HG03097 (cell line): ENCODE measurements around the gene FRY.
"Not testable (repeated sequence)": the region's sequence is repeated elsewhere in the genome, so short reads cannot be mapped to it uniquely, and the experiment has no call there.

Experiments used
- ATAC-seq: cut with Tn5 transposase; IDR thresholded peaks from one replicate; pipeline ENCODE4 v1.9.1; 2021; ENCODE audit not compliant: unreplicated experiment, low FRiP score

Gene FRY

DNA sequence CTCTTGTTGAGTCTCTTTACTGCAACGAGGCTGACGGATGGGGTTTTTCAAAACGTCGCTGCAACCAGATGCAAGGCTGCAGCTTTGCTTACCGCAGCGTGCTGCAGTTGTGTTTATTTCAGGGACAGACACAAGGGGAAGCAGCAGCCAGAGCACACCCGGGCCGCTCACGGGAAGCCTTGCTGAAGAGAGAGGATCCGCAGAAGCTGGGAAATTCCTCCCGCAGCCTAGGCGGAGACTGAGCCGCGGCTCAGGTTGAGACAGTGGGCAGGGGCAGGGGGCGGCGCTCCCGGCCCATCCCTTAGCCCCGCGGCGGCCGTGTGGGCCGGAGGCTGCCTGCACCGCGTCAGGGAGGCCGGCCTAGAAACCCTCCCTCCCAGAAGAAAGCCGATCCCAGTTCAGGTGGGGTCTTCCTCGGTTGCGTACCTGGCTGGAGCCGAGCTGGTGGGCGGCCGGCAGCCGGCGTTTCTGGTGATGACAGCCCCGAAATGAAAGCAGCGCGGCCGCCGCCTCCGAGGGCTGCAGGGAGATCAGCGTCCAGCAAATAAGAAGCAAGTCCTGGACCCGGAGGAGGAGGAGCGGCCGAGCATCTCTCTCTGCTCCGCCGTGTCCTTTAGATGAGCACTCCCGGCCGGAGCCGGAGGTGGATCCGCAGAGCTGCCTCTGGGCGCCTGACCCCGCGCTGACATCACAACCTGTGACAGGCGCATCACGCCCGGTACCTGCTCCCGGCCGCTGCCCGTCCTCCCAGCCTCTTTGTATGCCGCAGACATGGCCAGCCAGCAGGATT, at the start of gene FRY:
FRY (plus strand) TSS at position 750 of the 790 bp plus-strand sequence; CDS start at position 772, 22 bp downstream.
- ATAC-seq = peak; percentile 66

DNA sequence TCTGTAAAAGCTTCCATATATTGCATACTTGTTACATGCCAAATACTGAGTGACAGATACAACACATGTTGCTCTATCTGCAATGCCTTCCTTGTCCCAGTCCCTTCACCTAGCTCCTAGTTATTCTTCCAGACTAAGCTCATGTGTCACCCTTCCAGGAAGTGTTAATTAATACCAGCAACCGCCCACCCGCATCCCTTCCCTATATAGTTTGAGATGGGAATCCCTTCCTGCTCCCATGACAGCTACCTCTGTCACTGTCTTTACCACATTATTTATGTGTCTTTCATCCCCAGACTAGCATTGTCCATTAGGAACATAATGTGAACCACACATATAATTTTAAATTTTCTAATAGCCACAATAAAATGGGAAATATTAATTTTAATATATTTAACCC, 49.5 kb upstream of the FRY start:
- no peak for ATAC-seq

DNA sequence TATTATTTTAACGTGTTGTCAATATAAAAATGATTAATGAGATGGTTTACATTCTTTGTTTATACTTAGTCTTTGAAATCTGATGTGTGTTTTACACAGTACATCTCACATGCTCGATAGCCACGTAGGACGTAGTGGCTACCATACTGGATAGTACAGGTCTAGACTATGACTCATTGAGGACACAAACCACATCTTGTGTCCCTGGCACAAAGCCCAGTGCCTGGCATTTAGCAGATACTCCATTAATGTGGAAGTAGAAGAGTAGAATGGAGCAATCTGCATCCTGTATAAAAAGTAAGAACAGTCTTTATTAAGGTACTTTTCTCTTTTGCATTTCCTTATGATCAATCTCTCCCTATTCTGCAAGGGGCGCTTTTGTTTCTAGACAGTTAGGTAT, 49.0 kb upstream of the FRY start:
- no peak for ATAC-seq

DNA sequence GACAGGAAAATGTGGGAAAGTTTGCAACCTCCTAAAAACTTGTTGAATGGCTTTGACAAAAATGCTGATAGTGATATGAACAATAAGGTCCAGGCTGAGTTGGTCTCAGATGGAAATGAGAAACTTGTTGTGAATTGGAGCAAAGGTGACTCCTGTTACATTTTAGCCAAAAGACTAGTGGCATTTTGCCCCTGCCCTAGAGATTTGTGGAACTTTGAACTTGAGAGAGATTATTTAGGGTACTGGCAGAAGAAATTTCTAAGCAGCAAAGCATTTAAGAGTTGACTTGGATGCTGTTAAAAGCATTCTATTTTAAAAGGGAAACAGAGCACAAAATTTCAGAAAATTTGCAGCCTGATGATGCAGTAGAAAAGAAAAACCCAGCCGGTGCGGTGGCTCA, 47.9 kb upstream of the FRY start:
- not testable (repeated sequence) for ATAC-seq

DNA sequence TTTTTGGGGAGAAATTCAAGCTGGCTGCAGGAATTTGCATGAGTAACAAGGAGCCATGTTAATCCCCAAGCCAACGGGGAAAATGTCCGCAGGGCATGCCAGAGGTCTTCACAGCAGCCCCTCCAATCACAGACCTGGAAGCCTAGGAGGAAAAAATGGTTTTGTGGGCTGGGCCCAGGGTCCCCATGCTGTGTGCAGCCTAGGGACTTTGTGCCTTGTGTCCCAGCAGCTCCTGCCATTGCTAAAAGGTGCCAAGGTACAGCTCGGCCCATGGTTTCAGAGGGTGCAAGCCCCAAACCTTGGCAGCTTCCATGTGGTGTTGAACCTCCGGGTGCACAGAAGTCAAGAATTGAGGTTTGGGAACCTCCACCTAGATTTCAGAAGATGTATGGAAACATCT, 47.2 kb upstream of the FRY start:
- not testable (repeated sequence) for ATAC-seq

DNA sequence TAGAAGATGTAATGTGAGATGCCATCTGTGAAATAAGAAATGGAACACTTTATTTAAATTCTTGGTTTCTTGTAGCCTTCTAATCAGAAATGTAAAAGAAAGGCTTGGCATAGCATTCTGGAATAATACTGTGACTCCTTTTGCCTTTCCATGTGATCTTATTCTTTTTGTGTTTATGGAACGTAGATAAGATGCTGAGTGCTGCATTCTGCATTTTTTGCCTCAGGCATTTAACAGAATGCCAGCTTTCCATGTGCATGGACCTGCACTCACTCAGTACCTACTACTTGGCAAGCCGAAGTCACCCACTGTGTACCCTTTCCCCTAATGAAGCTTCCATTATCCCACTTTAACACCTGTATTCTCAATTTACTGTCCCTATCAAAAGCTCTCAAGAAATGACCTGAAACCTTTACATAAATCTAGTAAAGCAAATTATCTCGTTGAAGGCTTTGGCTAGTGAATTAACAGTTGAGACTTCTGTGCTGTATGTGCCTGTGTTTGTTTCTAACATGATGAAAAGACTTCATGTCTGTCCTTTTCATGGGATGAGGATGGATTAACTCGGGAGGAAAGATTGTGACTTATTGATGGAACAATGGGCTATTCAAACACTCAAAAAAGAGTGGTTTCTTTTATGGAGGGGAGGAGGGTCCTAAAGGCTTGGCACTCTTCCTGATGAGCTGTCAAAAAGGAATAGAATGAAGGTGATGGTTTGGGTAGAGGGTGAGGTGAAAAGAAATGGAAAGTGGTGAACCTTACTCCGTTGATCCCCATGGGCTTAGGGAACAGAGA, 44.7 kb upstream of the FRY start:
- no peak for ATAC-seq

DNA sequence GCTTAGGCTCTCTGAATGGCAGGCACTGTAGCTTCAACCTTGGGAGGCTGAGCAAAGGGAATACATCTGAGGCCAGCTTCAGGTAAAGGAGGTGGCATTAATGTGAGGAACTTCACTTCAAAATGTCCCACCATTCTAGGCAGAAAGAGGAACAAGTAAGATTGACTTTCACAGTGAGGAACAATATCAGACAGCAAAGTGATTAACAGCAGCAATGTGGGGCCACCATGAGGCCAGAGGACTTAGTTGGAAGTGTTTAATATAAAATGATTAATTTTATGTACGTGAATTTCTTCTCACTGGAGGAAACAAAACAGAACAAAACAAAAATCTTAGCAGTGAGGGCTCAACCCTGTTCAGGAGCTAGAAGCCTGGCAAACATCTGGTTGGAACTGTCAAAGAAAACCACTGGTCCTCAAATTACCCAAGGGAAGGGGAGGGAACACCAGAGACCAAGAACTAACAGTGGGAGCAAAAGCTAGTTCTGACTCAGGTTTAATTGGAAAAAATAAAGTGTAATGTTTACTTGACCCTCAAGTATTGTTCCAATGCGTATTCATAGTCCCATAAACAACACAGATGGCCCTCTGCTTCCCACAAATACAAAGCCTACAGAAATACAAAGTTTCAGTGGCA, 43.9 kb upstream of the FRY start:
- no peak for ATAC-seq

DNA sequence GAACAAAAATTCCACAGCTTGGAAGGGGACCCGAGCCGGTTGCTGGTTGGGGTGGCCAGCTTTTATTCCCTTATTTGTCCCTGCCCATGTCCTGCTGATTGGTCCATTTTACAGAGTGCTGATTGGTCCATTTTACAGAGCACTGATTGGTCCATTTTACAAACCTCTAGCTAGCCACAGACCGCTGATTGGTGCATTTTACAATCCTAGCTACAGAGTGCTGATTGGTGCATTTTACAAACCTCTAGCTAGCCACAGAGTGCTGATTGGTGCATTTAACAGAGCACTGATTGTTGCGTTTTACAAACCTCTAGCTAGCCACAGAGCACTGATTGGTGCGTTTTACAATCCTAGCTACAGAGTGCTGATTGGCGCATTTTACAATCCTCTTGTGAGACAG, 37.2 kb upstream of the FRY start:
- not testable (repeated sequence) for ATAC-seq

DNA sequence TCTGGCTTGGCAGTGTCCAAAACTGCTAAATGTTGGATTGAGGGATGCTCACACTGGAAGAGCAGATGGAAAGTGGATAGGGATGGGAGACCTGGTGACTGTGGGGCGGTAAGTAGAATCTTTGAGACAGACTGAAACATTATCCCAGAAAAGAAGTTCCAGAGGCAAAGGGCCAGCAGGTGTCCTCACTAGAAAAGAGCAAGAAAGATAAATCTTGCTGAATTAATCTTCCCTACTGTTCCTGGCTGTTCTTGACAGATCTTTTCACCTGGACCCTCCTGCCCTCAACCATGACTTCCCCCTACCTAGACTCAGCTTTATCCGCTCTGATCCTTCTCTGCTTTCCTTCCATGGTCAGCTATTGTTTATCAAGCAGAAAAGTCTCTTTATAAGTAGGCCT, 35.0 kb upstream of the FRY start:
- ATAC-seq = no peak

DNA sequence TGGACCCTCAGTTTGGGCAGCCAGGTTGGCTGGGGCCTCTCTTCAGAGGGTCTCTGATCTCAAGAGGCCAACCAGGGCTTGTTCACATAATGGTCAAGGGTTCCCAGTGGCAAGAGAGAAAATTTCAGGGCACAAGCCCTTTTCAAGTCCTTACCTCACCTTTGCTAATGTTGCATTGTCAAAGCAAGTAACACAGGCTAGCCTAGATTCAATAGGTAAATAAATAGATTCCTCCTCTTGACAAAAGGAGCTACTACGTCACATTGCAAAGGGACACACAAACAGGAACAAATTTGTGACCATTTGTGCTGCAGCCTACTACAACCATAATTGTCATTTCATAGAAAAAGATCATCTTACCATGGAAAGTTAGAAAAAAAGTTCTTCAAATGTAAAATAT, 33.9 kb upstream of the FRY start:
- ATAC-seq = no peak

DNA sequence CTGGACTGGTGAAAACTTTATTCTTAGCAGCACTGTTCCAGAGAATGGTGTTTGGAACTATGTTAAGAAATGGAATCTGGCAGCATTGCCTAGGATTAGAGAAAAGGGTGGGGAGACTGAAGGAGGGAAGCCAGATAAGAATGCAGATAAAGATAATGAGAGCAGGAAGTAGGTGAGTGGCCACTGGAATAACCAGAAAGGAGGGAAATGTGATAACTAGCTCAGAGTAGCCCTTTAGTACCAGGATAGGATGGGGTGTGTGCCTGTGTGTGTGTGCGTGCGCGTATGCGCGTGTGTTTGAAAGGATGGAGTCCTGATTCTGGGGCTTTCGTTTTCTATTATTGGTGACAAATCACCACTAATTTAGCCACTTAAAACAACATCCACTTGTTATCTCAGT, 33.4 kb upstream of the FRY start:
- ATAC-seq = no peak

DNA sequence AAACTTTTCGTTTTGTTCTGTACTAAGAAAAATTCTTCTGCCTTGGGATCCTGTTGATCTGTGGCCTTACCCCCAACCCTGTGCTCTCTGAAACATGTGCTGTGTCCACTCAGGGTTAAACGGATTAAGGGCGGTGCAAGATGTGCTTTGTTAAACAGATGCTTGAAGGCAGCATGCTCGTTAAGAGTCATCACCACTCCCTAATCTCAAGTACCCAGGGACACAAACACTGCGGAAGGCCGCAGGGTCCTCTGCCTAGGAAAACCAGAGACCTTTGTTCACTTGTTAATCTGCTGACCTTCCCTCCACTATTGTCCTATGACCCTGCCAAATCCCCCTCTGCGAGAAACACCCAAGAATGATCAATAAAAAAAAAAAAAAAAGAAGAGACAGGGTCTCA, 30.8 kb upstream of the FRY start:
- ATAC-seq = not testable (repeated sequence)

DNA sequence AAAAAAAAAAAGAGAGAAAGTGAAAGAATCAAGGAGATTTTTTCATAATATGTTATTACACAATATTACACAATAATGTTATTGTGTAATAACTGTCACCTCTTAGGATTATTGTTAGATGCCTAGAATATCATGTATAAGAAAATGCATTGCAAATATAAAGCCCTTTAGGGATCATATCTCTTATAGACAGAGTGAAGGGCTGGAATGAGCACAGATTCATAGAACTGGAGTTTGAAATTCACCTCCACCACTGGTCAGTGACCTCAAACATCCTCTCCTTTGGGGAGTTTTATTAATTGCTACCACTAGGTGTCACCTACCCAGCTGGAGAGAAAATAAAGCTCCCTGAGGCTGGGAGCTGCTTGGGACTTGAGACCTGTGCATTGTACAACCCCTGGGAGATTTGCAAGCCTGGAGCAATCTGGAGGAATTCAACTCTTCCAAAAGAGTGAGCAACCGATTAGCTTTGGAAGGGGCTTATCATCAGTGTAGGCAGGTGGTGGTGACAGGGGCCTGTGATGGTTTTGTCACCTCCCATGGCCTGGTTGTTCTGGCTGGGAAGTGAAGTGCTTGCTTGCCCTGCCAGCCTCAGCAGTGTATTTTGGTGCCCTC, 30.3 kb upstream of the FRY start:
- ATAC-seq = no peak

DNA sequence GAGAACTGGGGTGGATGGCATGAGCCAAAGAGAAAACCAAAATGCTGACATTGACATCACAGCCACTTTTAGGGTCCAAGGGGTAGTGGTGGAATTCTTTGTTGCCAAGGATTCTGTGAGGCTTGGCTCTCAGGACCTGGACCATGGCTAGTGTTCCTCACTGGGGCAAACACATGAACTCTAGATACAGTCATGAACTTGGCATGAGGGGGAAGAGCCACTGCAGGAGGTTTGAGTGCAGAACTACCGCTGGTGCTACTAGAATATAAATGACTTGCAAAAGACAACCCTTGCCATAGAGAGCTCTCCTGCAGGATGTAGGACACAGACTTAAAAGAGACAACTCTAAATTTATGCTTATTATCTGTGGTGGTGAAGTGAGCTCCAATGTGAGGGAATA, 29.8 kb upstream of the FRY start:
- ATAC-seq = no peak

DNA sequence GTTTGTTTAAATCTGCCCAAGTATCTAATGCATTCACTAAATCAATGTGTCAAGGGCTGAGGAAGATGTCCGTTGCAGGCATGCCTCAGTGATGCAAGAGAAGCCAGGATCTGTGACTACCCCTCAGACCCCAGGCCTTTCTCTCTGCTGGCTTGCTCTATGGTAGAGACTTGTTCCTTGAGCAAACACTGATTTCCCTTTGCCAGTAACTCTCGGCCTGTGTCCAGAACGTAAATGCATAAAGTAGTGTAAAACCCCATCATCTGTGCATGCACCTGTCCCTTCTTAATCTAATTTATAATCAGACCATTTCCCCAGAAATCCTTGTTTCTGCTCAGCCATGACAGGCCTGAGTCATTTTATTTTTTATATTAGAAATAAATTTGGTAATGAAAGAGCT, 28.7 kb upstream of the FRY start:
- ATAC-seq = no peak

DNA sequence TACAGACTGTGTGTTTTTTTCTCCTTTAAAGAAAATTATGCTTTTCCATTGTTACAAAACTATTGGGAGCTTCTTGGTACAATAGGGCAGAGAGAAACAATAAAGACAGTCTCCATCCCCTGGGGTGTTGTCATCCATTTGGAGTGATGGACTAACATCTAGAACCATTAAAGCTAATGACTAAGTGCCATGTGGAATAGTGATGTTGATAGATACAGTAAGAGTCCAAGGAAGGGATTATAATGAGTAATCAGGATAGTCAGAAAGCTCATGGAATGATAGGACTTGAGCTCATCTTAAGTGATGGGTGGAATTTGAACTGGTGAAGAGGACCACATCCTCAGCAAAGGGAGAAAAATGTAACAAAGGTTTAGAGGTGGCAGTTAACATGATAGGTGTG, 24.1 kb upstream of the FRY start:
- no peak for ATAC-seq

DNA sequence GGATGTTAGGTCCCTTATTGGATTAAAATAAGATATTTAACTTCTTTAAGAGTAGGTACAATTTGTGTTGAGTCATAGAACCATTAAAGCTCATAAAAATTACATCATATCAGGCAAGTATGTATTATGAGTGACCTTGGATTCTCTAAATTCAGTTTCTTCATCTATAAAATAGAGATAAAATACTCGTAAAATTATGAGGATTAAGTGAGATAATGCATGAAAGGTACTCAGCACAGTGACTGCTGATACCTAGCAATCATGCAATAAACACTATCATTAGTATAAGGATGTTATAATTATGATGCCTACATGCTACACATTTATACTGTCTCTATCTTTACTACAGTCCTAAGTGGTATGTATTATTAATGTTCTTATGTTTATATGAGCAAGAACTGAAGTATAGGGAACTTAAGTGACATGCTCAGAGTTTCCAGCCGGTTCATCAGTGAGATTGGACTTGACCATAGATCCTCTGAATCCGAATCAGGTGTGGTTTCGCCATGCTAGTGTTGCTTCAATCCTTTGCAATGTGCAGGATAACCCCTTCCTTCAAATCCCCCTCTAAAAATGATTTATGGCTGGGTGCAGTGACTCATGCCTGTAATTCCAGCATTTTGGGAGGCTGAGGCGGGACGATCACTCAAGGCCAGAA, 22.9 kb upstream of the FRY start:
- no peak for ATAC-seq

DNA sequence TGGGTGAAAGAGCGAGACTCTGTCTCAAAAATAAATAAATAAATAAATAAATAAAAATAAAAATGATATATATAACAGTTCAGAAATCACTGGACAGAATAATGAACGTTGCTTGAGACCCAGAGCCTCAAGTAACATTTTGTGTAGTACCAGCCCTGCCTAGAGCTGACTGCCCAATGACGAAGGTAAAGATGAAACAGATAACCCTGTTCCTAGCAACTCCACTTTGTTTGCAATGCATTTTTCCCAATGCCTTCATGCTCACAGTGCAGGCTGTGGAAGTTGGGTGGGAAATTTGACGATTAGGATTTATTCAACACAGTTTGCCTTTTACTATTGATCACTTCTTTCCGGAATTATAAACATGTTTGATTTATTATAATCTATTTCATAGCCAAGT, 22.2 kb upstream of the FRY start:
- no peak for ATAC-seq

DNA sequence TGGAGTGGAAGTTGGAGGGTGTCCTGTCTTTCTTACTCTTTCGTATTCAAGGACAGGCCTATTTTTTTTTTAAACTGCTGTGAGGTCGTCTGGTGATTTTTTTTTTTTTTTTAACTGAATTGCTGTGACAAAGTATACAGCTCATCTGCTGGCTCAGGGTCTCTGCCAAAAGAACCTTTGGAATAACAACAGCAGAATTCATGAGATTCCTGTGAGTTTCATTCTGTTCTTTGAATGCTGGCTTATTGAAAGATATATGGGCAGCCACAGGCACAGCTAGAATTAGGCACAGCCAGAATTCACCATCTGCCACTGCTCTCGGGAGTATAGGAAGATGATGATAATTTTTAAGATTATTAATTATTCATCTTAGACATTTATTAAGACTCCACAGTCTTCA, 21.4 kb upstream of the FRY start:
- ATAC-seq = no peak

DNA sequence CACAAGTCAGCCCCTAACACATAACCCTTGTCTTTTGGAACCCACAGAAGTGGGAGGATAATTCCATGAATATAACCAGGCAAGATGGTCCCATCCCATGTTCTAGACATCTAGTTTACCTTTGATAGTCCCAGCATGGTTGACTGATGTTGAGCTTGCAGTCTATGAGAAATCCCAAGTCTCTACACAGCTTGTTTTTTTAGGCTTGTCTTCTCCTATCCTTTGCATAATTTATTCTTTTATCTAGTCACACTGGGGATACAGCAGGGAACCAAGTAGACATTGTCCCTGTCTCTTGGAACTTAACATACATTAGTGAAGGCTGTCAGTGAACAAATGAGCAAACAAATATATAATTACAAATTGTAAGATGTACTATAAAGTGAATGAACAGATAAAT, 19.6 kb upstream of the FRY start:
- ATAC-seq = no peak

DNA sequence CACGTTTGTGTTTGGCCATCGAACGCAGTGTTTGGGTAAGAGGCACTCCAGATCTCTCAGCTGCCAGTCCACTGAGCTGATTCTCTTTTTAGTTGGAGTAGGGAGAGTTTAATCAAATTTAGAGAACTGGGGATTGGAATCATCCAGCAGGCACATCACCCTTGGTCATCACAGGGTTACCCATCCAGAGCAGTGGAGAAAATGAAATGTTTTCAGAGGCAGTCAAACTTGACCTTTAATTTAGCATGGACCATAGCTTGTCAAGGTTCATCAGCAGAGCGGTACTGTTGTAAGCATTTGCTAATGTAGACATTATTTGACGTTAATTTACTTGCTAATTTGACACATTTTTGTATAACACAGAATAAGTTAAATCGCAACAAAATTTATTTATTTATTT, 18.4 kb upstream of the FRY start:
- ATAC-seq = no peak
